HG02884 (cell line): ENCODE results near the gene RINT1.
"Not testable (repeated sequence)": the region's sequence is repeated elsewhere in the genome, so short reads cannot be mapped to it uniquely, and the experiment has no call there.

Experiments used
- ATAC-seq: cut with Tn5 transposase; IDR thresholded peaks from one replicate; pipeline ENCODE4 v1.9.1; 2021; ENCODE audit warnings: mild to moderate bottlenecking, moderate library complexity; ENCODE audit not compliant: unreplicated experiment

The RINT1 gene

DNA sequence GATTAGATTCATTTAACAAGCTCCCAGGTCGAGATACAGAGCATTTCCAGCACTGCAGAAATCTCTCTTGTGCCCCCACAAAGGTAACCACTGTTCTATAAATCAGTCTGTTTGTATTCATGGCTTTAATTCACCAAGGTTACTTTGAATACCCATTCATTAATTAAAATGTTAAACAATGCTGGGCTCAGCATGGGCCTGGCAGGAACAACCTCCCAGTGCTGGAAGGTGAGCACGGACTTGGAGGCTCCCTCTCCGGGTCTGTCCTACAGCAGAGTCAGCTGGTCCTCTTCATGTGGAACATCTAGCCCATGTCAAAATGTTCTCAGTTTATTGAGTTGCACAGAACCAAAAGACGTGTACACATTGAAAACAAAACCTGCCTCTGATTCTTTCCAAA, 64.9 kb downstream of the RINT1 start:
- ATAC-seq: no peak

DNA sequence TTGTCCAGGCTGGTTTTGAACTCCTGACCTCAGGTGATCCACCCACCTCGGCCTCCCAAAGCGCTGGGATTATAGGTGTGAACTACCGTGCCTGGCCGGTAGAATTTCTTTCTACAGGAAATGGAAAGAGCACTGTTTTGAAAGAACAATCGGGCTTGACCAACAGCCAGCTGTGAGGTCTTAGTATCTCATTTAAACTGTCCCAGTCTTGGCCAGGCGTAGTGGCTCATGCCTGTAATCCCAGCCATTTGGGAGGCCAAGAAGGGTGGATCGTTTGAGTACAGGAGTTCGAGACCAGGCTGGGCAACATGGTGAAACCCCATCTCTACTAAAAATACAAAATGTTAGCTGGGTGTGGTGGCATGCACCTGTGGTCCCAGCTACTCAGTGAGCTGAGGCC, 67.1 kb downstream of the RINT1 start:
- ATAC-seq: not testable (repeated sequence)

DNA sequence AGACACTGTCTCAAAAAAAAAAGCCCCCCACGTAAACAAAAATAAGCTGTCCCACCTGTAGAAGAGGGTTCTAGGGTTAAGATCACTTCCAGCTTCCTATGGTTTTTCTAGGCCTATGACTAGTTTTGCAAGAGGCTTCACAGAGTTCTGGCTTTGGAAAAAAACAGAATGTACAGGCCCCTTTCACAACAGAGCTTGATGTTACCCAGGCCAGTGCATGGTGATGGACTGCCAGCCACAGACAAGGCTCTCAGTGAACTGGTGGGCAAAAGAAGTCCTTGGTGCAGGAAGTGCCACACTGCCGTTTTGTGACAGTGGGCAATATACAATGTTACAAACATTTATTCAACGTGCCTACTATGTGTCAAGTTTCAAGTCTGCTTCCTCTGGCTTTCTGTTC, 67.5 kb downstream of the RINT1 start:
- no peak for ATAC-seq

DNA sequence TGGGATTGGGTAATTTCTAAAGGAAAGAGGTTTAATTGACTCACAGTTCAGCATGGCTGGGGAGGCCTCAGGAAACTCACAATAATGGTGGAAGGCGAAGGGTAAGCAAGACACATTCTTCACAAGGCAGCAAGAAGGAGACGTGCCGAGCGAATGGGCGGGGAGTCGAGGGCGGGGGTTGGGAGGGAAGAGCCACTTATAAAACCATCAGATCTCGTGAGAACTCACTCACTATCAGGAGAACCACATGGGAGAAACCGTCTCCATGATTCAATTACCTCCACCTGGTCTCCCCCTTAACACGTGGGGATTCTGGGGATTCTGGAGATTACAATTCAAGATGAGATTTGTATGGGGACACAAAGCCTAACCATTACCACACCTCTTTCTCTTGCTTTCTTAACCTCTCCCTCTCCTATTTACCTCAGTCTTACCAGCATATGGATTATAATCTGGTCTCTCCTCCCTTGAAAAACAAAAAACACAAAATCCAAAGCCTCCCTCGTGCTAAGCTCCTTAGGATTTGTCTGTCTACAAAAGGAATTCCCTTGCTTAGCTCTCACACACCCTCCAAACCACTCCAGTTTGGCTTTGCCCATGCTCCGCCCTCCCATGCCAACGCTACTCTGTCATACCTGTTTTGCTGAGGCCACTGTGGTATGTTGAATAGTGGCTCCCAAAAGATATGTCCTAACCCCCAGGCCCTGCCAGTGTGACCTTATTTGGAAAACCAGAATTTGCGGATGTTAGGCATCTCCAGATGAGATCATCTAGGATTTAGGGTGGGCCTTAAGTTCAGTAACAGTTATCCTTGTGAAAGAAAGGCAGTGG, 68.9 kb downstream of the RINT1 start:
- no peak for ATAC-seq

DNA sequence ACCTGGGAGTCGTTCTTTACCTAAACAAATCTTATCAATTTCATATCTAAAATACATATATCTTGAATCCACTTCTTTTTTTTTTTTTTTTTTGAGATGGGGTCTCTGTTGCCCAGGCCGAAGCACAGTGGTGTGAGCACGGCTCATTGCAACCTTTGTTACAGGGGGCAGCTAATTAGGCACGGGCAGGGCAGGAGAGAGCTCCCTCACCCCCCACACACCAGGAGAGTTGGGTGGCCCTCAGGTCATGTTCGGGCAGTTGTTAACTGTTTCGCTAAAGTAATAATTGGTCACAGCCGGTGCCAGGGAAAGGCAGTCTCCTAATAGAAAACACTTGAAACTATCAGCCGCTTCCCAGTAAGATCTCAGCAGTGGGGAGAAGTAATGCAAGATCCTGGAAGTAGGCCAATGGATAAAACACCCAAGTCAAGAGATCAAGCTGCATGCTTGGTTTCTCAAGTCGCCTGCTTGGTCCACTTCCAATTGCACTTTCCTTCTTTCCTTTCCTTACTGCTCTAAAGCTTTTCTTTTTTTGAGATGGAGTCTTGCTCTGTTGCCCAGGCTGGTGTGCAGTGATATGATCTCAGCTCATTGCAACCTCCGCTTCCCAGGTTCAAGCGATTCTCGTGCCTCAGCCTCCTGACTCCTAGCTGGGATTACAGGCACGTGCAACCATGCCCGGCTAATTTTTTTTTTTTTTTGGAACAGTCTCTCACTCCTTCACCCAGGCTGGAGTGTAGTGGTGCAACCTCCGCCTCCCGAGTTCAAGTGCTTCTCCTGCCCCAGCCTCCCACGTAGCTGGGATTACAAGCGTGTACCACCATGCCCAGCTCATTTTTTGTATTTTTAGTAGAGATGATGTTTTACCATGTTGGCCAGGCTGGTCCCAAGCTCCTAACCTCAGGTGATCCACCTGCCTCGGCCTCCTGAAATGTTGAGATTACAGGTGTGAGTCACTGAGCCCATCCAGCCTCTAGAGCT, 70.6 kb downstream of the RINT1 start:
- no peak for ATAC-seq

DNA sequence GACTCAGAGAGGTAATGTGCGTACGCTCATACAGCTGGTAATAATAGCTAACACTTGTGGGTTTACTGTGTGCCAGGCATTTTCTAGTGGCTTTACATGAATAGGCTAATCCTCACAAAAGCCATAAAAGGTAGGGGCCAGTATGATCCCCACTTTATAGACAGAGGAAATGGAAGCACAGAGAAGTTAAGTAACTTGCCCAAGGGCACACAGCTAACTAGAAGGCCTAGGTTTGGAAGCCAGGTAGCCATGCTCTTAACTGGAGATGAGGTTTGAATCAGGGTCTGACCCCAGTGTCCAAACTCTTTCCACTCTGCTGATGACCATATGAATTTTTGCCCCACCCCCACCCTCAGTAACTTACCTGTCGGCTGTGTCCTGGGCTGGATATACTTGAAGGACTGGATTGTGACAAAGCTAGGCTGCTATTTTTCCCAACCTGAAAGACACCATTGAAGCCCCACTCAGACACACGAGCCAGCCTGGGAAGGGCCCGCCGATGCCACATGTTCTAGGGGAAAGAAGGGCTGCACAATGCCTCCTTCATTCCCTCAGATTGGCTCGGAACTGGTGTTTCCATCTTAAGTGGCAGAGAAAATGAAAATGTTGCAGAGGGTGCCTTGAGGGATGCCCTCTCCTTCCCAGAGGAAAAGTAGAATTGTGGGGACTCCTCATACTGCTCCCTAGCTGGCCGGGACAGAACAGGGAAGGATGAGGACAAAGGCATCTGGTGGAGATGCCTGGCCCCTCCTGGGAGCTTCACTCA, 78.3 kb downstream of the RINT1 start:
- ATAC-seq: no peak

DNA sequence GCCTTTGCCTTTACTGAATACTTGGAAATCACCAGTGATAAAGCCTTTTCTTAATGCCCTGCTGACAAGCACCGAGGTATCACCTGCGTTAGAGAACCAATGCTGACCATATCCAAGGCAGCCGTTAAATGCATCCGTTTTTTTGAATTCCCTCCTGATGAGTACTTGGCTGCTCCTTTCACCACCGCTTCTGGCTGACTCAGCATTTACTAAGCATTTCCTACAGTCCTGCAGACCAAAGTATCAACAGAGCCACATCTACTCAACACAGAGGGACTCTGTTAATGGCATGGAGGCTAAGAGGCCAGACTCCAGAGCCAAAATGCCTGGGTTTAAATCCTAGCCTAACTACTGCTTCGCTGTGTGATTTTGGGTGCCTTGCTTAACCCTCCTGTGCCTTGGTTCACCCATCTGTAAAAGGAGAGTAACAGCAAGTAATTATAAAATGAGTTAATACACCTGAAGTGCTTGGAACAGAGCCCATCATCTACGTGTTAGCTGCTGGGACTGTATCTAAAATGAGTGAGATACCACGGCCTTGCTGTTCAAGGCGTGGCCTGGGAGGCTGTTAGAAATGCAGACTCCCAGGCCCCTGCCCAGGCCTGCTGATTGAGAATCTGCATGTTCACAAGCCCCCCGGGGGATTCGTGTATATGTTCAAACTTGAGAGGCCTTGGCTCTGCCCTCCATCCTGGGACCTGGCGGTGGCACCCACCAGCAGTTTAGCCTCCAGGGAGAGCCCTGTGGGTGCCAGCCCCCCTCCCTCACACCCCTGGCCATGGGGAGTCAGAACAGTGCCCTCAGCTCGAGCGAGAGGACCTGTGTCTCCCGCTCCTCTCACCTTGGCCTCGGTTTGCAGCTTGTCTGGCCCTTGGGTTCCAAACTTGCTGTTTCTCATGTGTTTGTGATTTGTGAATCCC, 80.1 kb downstream of the RINT1 start:
- no peak for ATAC-seq

DNA sequence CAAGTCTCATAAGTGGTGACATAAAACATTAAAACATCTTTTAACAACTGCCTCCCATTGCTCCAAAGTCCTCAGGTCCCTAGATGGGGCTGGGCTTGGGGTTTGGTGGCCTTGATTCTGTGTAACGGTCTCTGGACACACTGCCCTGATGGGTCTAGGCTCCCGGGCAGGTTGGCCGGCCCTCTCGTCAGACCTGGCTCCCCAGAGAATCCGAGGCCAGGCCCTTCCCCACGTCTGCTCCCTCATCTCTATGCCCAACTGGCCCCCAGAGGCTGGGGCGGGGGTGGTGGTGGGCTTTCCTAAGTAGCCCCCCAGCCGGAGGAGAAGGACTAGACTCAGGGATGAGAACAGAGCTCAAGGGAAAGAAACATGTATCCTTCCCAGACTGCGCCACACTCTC, 80.8 kb downstream of the RINT1 start:
- ATAC-seq: no peak

DNA sequence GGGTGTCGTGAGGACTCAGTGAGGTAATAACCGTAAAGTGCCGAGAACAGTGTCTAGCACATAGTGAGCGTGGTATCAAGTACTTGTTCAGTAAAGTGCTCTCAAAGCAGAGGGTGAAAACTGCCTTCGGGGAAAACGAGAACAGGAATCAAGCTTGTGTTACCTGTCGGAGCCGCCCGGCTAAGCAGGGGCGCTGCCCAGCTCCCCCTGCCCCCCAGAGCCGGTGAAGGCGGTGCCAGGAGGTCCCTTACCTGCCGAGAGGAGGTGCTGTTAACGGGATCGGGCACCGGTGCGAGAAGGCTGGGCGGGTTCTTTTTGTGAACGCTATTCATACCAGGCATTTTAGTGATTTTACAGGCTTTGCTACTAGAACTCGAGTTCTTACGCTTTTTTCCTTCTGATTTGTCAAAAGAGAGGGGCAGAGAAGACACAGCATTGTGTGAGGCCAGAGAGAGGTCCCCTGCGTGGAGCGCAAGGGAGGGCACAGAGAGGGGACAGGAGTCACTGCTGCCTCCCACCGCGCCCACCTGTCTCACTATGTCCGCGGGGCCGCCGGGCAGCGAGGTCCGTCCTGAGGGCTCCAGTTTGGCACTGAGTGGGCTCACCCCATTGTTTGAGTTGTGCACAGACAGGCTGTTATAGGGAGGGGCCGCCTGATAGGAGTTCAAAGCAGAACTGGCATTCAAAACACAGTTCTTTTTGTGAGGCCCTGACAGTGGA, 81.8 kb downstream of the RINT1 start:
- no peak for ATAC-seq

DNA sequence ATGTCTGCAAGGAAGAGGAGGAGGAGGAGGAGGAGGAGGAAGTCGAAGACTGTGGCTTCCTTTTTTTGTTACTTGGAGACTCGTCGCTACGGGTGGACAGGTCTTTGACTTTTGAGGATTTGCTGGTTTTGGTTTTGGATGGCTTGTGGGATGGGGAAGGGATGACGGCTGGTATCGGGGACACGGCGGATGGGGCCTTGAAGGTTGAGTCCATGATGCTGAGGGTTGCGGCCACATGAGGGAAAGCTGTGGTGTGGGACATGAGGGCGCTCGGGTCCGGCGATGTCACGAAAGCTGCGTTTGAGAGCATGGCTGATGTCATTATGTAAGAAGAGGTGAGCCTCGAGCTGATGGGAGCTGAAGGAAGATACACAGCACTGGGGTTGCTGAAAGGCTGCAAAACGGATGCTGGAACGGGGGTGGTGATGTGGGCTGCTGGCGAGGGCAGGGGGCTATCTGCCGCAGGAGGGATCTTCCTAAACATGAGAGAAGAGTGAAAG, 82.4 kb downstream of the RINT1 start:
- ATAC-seq: no peak
